ENCODE measurements around the gene HOXB2.

GRCh38 chr17:48567646-48568354 is 22.9 kb upstream of the HOXB2 start:
- TF ChIP-seq CTCF (IDR thresholded peaks at IDR 0.05; ENCODE audit: low read depth, low read length) (no peak), EZH2phosphoT487 (IDR thresholded peaks at IDR 0.05; ENCODE audit: low read depth) (no peak)

Measured in OCI-LY3 (cell line).